NCI-H1436 treated with DMSO at 0.1 percent for 48 hours (cell line): ENCODE measurements around the gene DNAI2.

Experiments used
- DNase-seq: peaks from one replicate; lab custom pipeline; 2025; lab: John Stamatoyannopoulos, UW

Gene DNAI2

GRCh38 chr17:74342224-74342623 lies 68.2 kb downstream of the DNAI2 start:
- no peak for DNase-seq

GRCh38 chr17:74343121-74343520 lies 69.1 kb downstream of the DNAI2 start:
- DNase-seq: no peak

GRCh38 chr17:74343526-74344284 lies 69.7 kb downstream of the DNAI2 start:
- no peak for DNase-seq

DNA sequence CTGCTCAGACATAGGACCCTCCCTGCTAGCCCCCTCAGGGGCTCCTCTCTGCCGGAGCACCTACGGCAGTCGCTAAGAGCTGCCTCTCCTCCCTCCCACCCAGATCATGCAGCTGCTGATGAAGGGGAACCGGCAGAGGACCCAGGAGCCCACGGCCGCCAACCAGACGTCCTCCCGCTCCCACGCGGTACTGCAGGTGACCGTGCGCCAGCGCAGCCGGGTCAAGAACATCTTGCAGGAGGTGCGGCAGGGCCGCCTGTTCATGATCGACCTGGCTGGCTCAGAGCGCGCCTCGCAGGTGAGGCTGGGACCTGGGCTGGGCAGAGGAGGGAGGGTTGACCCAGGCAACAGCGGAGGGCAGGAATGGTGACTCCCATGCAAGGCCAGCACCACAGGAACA lies 70.6 kb downstream of the DNAI2 start:
- DNase-seq: no peak

DNA sequence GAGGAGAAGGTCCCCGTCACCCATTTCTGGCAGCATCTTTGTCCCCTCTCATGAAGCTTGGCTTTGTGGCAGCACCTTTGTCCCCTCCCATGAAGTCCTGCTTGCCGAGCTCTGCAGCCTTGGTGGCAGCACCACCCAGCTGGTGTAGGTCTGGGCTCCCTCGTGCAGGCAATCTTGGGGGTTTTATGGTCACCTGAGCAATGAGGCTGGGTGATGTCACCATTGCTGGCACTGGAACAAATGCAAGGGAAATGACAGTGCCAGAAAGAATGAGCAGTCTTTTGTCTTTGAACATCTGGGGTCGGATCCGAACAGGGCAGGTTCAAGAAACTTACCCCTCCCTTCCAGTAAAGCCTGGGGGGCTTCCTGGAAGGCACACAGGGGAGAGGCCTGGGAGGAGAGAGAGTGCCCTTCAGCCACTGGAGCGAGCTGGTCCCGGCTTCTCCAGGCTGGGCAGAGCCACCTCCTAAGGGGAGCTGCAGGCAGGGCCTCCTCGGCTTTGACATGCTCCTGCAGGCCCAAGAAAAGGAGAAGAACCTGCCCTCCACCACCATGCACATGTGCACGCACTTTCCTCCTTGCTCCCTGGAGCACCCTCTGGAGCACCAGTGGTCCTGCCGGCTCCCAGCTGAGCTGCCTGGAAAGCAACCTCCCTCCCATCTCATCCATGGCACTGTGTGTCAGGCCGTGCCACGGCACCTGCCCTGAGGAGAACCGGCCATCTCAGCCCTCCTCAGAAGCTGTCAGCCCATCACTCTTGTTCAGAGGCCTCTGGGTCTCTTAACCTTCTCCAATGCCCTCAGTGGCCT lies 71.6 kb downstream of the DNAI2 start:
- no peak for DNase-seq

DNA sequence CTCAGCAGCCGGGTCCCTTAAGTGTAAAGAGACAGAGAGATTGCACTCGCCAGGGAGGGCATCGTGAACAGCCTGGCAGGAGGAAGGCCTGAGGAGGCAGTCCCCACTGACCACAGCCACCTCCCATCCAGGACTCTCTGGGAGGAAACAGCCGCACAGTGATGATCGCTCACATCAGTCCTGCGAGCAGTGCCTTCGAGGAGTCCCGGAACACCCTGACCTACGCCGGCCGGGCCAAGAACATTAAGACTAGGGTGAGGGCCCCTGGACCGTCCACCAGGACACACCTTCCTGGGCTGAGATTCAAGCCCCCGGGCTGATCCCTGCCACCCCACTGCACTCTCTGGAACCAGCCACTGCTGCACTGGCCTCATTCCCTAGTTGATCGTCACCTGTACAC lies 73.6 kb downstream of the DNAI2 start:
- no peak for DNase-seq

- no peak for DNase-seq
Measured at GRCh38 chr17:74349120-74349519, 75.1 kb downstream of the DNAI2 start.

DNA sequence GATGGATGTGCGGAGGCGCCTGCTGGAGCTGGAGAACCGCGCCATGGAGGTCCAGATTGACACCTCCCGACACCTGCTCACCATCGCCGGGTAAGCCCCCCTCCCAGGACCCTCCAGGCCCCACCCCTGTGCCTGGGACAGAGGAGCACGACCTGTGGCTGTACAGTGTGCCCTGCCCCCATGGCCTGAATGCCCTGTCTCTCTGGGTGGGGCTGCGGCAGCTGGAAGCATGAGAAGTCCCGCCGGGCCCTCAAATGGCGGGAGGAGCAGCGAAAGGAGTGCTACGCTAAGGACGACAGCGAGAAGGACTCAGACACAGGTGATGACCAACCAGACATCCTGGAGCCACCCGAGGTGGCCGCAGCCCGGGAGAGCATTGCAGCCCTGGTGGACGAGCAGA lies 76.5 kb downstream of the DNAI2 start:
- DNase-seq: no peak

- no peak for DNase-seq
Measured at GRCh38 chr17:74351552-74352210, 77.6 kb downstream of the DNAI2 start.

- no peak for DNase-seq
Measured at GRCh38 chr17:74353446-74354060, 79.5 kb downstream of the DNAI2 start.

DNA sequence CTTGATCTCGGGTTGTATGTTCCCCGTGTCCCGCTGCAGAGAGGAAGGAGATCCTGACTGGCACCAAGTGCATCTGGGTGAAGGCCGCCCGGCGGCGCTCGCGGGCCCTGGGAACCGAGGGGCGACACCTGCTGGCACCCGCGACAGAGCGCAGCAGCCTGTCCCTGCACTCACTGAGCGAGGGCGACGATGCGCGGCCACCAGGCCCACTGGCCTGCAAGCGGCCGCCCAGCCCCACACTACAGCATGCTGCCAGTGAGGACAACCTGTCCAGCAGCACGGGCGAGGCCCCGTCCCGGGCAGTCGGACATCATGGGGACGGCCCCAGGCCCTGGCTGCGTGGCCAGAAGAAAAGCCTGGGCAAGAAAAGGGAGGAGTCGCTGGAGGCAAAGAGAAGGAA lies 80.1 kb downstream of the DNAI2 start:
- DNase-seq: no peak

GRCh38 chr17:74354561-74354960 lies 80.5 kb downstream of the DNAI2 start:
- no peak for DNase-seq

- DNase-seq: no peak
Measured at GRCh38 chr17:74355065-74355464, 81.0 kb downstream of the DNAI2 start.

GRCh38 chr17:74356646-74357465 lies 82.8 kb downstream of the DNAI2 start:
- no peak for DNase-seq

GRCh38 chr17:74357466-74357809 lies 83.4 kb downstream of the DNAI2 start:
- DNase-seq: no peak

- no peak for DNase-seq
Measured at GRCh38 chr17:74358697-74359096, 84.7 kb downstream of the DNAI2 start.

DNA sequence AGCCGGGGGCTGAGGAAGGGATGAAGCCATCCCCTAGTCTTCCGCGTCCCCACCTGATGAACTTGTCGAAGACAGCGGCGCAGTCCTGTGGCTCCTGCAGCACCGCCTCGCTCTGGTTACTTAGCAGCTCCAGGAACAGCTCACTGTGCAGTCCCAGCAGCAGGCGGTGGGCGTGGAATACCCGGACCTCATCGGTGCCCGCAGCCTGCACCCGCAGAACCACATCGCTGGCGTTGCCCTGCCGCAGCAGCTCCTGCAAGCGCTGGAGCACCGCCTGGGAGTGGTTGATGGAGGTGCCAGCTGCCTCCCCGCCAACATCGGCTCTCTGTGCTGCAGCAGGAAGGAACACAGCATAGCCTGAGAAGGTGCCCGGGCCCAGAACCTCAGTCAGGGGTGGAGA lies 85.9 kb downstream of the DNAI2 start:
- no peak for DNase-seq

- DNase-seq: no peak
Measured at GRCh38 chr17:74360899-74361229, 86.8 kb downstream of the DNAI2 start.

GRCh38 chr17:74361230-74362068 lies 87.4 kb downstream of the DNAI2 start, which contains the start of gene BTBD17:
Gene BTBD17 (minus strand): TSS chr17:74361868. CDS start chr17:74361819, 49 bp downstream.
- DNase-seq: peak; percentile 95

DNA sequence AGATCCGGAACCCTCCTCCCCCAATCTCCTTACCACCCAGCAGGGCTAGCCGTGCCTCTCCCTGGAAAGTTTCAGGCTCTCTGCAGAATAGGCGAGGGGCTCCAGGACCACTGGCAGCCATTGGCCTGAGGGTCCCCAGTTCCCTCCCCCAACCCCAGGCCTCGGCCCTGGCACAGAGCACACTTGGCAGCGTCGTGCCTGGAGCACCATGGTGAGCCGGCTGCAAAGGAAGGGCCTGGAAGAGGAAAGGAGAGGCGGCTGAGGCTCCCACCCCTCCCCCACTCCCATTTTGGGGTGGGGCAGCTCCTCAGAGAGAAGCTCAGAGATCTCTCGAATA lies 88.0 kb downstream of the DNAI2 start:
- DNase-seq: no peak
